ENCODE data around the gene COX7A2L.

GRCh38 chr2:42404676-42405075, 43.7 kb upstream of the COX7A2L start:
- TF ChIP-seq EZH2phosphoT487 (conservative IDR thresholded peaks at IDR 0.05; ENCODE audit: low read length): no peak
- TF ChIP-seq CTCF (IDR thresholded peaks at IDR 0.05; ENCODE audit: insufficient read depth, low read length, poor library complexity, severe bottlenecking): no peak

All from SU-DHL-6 (cell line).